HG03139 (cell line): ENCODE data around the gene KRT7.

Experiments used
- ATAC-seq: cut with Tn5 transposase; IDR thresholded peaks from one replicate; pipeline ENCODE4 v1.9.1; 2021; ENCODE audit not compliant: unreplicated experiment

Gene KRT7

DNA sequence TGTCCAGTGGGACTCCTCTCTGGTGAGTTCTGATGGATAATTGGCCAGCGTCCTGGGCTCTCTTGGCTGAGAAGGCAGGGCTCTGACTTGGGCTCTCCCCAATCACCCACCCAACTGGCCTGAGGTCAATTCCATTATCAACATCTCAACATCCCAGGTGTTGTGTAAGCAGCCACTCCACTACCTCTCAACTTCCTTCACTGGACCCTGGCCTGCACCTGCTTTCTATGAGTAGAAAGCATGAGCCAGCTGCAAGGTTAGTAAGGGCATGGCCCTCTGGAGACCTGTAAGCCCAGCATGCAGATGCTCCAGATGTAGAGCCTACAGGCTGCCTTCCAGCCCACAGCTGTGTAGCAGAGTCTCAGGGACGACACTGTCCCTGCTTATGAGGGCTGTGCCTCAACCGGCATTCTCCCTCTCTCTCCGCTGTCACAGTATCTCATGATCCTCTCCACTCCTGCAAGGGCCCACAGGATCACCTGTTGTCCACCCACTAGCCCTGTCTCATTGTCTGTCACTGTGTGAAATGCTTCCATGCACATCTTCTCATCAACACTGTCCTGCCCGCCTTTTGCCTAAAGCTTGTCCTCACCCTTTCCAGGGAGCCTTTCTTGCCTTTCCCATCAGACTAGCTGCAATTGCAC lies 63.7 kb downstream of the KRT7 start:
- no peak for ATAC-seq
